Measurements from ENCODE around the gene PARD3B.

PARD3B gene

GRCh38 chr2:205496370-205496769, 951.1 kb downstream of the PARD3B start:
- no peak for DNase-seq (ENCODE audit: low read depth, low spot score)

GRCh38 chr2:205496772-205497171, 951.5 kb downstream of the PARD3B start:
- no peak for DNase-seq (ENCODE audit: low read depth, low spot score)

GRCh38 chr2:205499006-205499405, 953.7 kb downstream of the PARD3B start:
- DNase-seq (ENCODE audit: low read depth, low spot score): no peak

- DNase-seq (ENCODE audit: low read depth, low spot score): no peak
Observed at GRCh38 chr2:205500065-205500464, 954.8 kb downstream of the PARD3B start.

GRCh38 chr2:205500951-205501350, 955.7 kb downstream of the PARD3B start:
- DNase-seq (ENCODE audit: low read depth, low spot score): no peak

- DNase-seq (ENCODE audit: low read depth, low spot score): no peak
Observed at GRCh38 chr2:205501826-205502225, 956.6 kb downstream of the PARD3B start.

- DNase-seq (ENCODE audit: low read depth, low spot score): no peak
Observed at GRCh38 chr2:205505371-205505770, 960.1 kb downstream of the PARD3B start.

GRCh38 chr2:205509655-205510054, 964.4 kb downstream of the PARD3B start:
- DNase-seq (ENCODE audit: low read depth, low spot score): peak; percentile 54

GRCh38 chr2:205510345-205510744, 965.1 kb downstream of the PARD3B start:
- DNase-seq (ENCODE audit: low read depth, low spot score): peak; percentile 60

GRCh38 chr2:205511221-205511620, 965.9 kb downstream of the PARD3B start:
- no peak for DNase-seq (ENCODE audit: low read depth, low spot score)

GRCh38 chr2:205511641-205512040, 966.4 kb downstream of the PARD3B start:
- DNase-seq (ENCODE audit: low read depth, low spot score): no peak

- no peak for DNase-seq (ENCODE audit: low read depth, low spot score)
Observed at GRCh38 chr2:205520311-205520710, 975.0 kb downstream of the PARD3B start.

- no peak for DNase-seq (ENCODE audit: low read depth, low spot score)
Observed at GRCh38 chr2:205524656-205525055, 979.4 kb downstream of the PARD3B start.

GRCh38 chr2:205527801-205528200, 982.5 kb downstream of the PARD3B start:
- DNase-seq (ENCODE audit: low read depth, low spot score): no peak

- no peak for DNase-seq (ENCODE audit: low read depth, low spot score)
Observed at GRCh38 chr2:205531072-205531471, 985.8 kb downstream of the PARD3B start.

- no peak for DNase-seq (ENCODE audit: low read depth, low spot score)
Observed at GRCh38 chr2:205531489-205532148, 986.3 kb downstream of the PARD3B start.

GRCh38 chr2:205535001-205535400, 989.7 kb downstream of the PARD3B start:
- DNase-seq (ENCODE audit: low read depth, low spot score): no peak

- peak; percentile 15 for DNase-seq (ENCODE audit: low read depth, low spot score)
Observed at GRCh38 chr2:205539603-205540002, 994.3 kb downstream of the PARD3B start.

GRCh38 chr2:205540036-205540435, 994.8 kb downstream of the PARD3B start:
- DNase-seq (ENCODE audit: low read depth, low spot score): no peak

GRCh38 chr2:205543262-205543843, 998.1 kb downstream of the PARD3B start:
- no peak for DNase-seq (ENCODE audit: low read depth, low spot score)

GRCh38 chr2:205543937-205544702, 998.8 kb downstream of the PARD3B start:
- no peak for DNase-seq (ENCODE audit: low read depth, low spot score)

- DNase-seq (ENCODE audit: low read depth, low spot score): no peak
Observed at GRCh38 chr2:205545971-205546816, 1000.9 kb downstream of the PARD3B start.

Data from ELF-1 (cell line).